Neural crest cell (in vitro differentiated cells): ENCODE results near the gene MOSPD3. TPM values are rescaled to one million over a fixed set of nuclear protein-coding genes. Genes with fewer than 3 reads are reported as not detected.

ENCODE experiments used
- DNase-seq: peaks from one replicate; pipeline ENCODE4 v3.0.0; 2021; ENCODE audit warnings: low read depth, mixed read lengths, low spot score
- H3K27ac Mint-ChIP-seq: one replicate; pipeline ENCODE4 v1.8.0; 2021; ENCODE audit warnings: mild to moderate bottlenecking, mixed read lengths; ENCODE audit not compliant: unreplicated experiment
- H3K27me3 Mint-ChIP-seq: 2 replicates; pipeline ENCODE4 v1.8.0; 2021; ENCODE audit warnings: low read depth, mild to moderate bottlenecking, mixed read lengths
- H3K36me3 Mint-ChIP-seq: 2 replicates; pipeline ENCODE4 v1.8.0; 2021; ENCODE audit warnings: low read depth, mild to moderate bottlenecking, mixed read lengths
- H3K4me1 Mint-ChIP-seq: 2 replicates; pipeline ENCODE4 v1.8.0; 2021; ENCODE audit warnings: mixed read lengths
- H3K4me3 Mint-ChIP-seq: one replicate; pipeline ENCODE4 v1.8.0; 2021; ENCODE audit warnings: mild to moderate bottlenecking, mixed read lengths
- H3K9me3 Mint-ChIP-seq: 2 replicates; pipeline ENCODE4 v1.8.0; 2021; ENCODE audit warnings: mixed read lengths
- CTCF ChIP-seq: fragments of 200-600 bp; sonication (generic); conservative IDR thresholded peaks from 2 replicates; pipeline ENCODE4 v1.5.0; 2021; ENCODE audit warnings: antibody characterized with exemption, mild to moderate bottlenecking
- total RNA-seq: library from RNA; stranded (reverse); gene quantifications from 2 replicates; pipeline ENCODE4 v1.2.1, GENCODE V29; 2021

MOSPD3 gene
- total RNA-seq, 1 donor from 2014 or later = 24.3 TPM

DNA sequence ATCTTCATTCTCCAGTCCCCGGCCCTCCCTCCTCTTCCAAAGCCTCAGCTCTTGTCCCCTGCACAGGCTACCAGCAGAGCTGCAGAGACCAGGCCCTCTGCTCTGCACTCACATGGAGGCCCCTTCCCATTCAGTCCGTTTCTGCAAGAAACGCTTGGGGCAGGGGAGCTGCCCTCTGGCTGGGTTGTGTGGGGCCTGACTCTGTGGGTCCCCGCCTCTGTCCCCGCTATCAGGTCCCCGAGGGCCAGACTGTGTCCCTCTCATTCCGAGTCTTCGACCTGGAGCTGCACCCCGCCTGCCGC is 8.7 kb upstream of the MOSPD3 start:
- Mint-ChIP-seq H3K27ac (peak overlapping the region; percentile 81), H3K4me3 (peak overlapping the region; percentile 73), H3K36me3 (no peaks in the 10 kb centered on the region), H3K9me3 (no peaks in the 10 kb centered on the region), H3K27me3 (peaks cover 50% of the 10 kb centered on the region), H3K4me1 (peaks cover 22% of the 10 kb centered on the region)
- no peak for TF ChIP-seq CTCF
- no peak for DNase-seq

GRCh38 chr7:100604028-100604975 is 8.0 kb upstream of the MOSPD3 start:
- TF ChIP-seq CTCF = peak; percentile 56
- Mint-ChIP-seq H3K27me3 (peaks cover 51% of the 10 kb centered on the region), H3K36me3 (no peaks in the 10 kb centered on the region), H3K27ac (peak overlapping the region; percentile 81), H3K4me1 (peaks cover 22% of the 10 kb centered on the region), H3K4me3 (peak overlapping the region; percentile 73), H3K9me3 (no peaks in the 10 kb centered on the region)
- DNase-seq = peak; percentile 67

- Mint-ChIP-seq H3K36me3 (no peaks in the 10 kb centered on the region), H3K27ac (no peak overlapping the region), H3K4me3 (peak overlapping the region; percentile 73), H3K4me1 (peaks cover 22% of the 10 kb centered on the region), H3K9me3 (no peaks in the 10 kb centered on the region), H3K27me3 (peaks cover 53% of the 10 kb centered on the region)
- no peak for DNase-seq
- TF ChIP-seq CTCF = no peak
These were observed 7.1 kb upstream of the MOSPD3 start for GRCh38 chr7:100604976-100605911.

DNA sequence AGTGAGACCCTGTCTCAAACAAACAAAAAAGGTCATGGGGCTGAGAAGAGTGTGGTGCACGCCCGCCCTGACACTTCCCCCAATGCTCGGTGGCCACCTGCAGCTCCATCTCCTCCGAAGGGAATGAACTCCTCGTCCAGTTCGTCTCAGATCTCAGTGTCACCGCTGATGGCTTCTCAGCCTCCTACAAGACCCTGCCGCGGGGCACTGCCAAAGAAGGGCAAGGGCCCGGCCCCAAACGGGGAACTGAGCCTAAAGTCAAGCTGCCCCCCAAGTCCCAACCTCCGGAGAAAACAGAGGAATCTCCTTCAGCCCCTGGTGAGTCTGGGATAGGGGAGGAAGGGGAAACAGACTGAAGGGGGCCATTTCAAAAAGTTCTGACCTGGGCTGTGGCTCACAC is 6.0 kb upstream of the MOSPD3 start:
- no peaks in the 10 kb centered on the region for H3K9me3 Mint-ChIP-seq
- H3K4me3 Mint-ChIP-seq = peak overlapping the region; percentile 66

More for the DNA sequence above, 6.0 kb upstream of the MOSPD3 start:
- H3K4me1 Mint-ChIP-seq = peaks cover 22% of the 10 kb centered on the region
- TF ChIP-seq CTCF = no peak
- H3K27ac Mint-ChIP-seq = no peak overlapping the region
- no peak for DNase-seq
- H3K36me3 Mint-ChIP-seq = no peaks in the 10 kb centered on the region
- H3K27me3 Mint-ChIP-seq = peaks cover 53% of the 10 kb centered on the region
